ENCODE measurements around the gene FAM47E.

DNA sequence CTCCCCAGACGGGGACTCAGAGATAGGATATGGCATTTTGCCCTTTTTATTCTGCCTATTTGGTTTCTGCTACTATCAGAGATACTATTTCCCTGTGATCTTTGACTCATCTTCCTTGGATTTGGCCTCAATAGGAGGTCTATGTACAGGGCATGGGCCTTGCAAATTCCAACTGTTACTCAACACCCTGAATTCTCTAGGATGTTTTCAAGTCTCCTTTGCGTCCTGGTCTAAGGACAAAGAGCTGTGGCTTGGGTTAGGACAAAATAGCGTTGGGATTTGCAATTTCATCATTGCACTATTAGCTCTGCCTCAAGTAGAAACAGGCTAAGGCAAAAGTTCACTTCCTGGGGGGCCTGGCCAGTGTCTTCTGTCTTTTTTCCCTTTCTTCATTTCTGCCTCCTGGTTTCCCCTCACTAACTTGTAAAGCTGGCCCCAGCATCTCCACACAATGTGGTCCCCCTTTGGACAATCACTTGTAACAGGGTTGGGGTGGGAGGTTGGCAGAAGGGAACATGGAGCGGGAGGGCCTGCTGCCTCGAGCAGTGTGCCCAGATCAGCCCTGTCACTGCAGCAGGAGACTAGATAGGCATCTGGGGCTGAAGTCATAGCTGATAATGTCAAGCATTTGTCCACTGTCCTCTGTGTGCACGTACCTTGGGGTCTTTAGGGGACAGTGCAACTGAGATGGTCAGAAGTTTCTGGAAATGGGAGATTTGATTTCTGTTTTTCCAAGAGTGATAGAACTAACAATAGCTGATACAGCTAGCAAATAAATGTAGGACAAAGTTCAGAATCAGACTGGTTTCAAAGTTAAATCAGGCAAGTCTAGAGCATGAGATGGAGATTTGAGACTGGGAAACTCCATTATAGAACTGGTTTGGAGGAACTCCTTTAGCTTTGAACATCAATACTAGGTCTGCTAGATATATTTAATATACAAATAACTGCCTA is 29.2 kb downstream of the FAM47E start:
- TF ChIP-seq, protein P1, sequence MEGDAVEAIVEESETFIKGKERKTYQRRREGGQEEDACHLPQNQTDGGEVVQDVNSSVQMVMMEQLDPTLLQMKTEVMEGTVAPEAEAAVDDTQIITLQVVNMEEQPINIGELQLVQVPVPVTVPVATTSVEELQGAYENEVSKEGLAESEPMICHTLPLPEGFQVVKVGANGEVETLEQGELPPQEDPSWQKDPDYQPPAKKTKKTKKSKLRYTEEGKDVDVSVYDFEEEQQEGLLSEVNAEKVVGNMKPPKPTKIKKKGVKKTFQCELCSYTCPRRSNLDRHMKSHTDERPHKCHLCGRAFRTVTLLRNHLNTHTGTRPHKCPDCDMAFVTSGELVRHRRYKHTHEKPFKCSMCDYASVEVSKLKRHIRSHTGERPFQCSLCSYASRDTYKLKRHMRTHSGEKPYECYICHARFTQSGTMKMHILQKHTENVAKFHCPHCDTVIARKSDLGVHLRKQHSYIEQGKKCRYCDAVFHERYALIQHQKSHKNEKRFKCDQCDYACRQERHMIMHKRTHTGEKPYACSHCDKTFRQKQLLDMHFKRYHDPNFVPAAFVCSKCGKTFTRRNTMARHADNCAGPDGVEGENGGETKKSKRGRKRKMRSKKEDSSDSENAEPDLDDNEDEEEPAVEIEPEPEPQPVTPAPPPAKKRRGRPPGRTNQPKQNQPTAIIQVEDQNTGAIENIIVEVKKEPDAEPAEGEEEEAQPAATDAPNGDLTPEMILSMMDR (IDR thresholded peaks at IDR 0.05; ENCODE audit: low read depth, low read length, missing input control), result no peak
- TF ChIP-seq REST (IDR thresholded peaks at IDR 0.05) (no peak), FOXA2 (IDR thresholded peaks at IDR 0.05) (no peak)

Data from liver (tissue), 2 donors.